ENCODE measurements around the gene UTRN. TPM values are rescaled to one million over a fixed set of nuclear protein-coding genes. Genes with fewer than 3 reads are reported as not detected.

UTRN gene
- polyA plus RNA-seq (2011; rRNA removed) (25.6 and 33.2 TPM in 2 replicates), polyA minus RNA-seq (2011; rRNA and poly(A)+ RNA removed) (45.7 and 65.6 TPM in 2 replicates)

DNA sequence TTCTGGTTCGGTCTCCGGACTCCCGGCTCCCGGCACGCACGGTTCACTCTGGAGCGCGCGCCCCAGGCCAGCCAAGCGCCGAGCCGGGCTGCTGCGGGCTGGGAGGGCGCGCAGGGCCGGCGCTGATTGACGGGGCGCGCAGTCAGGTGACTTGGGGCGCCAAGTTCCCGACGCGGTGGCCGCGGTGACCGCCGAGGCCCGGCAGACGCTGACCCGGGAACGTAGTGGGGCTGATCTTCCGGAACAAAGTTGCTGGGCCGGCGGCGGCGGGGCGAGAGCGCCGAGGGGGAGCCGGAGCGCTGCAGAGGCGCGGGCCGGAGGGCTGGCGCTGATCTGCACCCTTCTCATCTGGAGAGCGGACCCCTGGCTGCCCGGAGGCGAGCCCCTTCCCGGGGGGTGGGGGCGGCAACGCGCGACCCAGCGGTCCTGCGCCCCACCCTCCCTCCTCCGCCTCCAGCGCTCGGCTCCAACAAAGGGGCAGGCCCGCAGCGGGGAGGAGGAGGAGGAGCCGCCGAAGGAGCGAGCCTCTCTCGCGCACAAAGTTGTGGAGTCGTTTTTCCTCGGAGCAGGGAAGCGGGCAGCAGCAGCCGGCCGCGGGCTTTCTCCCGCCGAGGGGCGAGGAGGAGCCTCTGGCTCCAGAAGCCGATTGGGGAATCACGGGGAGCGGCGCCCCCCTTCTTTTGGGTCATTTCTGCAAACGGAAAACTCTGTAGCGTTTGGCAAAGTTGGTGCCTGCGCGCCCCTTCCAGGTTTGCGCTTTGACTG is at the start of gene UTRN:
TSS of gene UTRN (plus strand) at position 553 of the 765 bp plus-strand sequence. CDS start 6,494 bp downstream, outside the sequence.
- no peak for DNase-seq (ENCODE audit: low read depth)
- no peaks in the 10 kb centered on the region for H3K27me3 ChIP-seq (ENCODE audit: control insufficient read depth, insufficient read depth, low read length)
- CTCF ChIA-PET = interaction anchor here (1.0 to 2.2 kb wide), 5 partner anchors 16 to 142 kb away, joined by 3 to 8 read pairs (median 4); no protein-coding TSS in a partner anchor
- TF ChIP-seq CTCF (IDR thresholded peaks at IDR 0.05; ENCODE audit: insufficient read depth, low read depth, low read length) = no peak
- POLR2A ChIA-PET = interaction anchor here (0.6 kb wide), 1 partner anchor 919 kb away, joined by 3 read pairs; no protein-coding TSS in a partner anchor
- peak within 1 kb of the TSS; percentile 74 for H3K4me3 ChIP-seq (ENCODE audit: low read depth, low read length)
- H3K36me3 ChIP-seq (ENCODE audit: control insufficient read depth, insufficient read depth, low read length) = no peaks in the 10 kb centered on the region

DNA sequence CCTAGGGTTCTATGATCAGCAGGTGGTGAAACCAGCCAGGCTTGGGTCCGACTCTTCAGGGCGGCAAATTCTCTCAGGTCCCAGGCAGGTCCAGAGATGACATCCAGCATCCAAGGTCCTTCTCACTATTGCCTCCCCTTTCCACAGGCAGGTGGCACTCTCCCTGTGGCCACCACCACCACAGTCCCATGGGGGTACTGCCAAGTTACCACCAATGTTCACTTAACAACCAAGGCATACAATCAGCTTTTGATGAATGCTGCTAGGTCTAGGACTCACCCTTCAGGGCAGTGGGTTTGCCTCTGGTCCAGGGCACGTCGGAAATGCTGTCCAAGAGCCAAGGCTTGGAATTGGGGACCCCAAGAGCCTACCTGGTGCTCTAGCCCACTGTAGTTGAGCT is 40.4 kb upstream of the UTRN start:
- no peaks in the 10 kb centered on the region for H3K27me3 ChIP-seq (ENCODE audit: control insufficient read depth, insufficient read depth, low read length)
- H3K36me3 ChIP-seq (ENCODE audit: control insufficient read depth, insufficient read depth, low read length) = no peaks in the 10 kb centered on the region
- DNase-seq (ENCODE audit: low read depth) = no peak
- POLR2A ChIA-PET = no interaction called here
- CTCF ChIA-PET = interaction anchor here (1.5 kb wide), 1 partner anchor 26 kb away, joined by 3 read pairs; no protein-coding TSS in a partner anchor
- TF ChIP-seq CTCF (IDR thresholded peaks at IDR 0.05; ENCODE audit: insufficient read depth, low read depth, low read length) = no peak
- H3K4me3 ChIP-seq (ENCODE audit: low read depth, low read length) = no peak overlapping the region

- H3K27me3 ChIP-seq (ENCODE audit: control insufficient read depth, insufficient read depth, low read length) = no peaks in the 10 kb centered on the region
- H3K4me3 ChIP-seq (ENCODE audit: low read depth, low read length) = no peak overlapping the region
- POLR2A ChIA-PET = no interaction called here
- no peak for DNase-seq (ENCODE audit: low read depth)
- H3K36me3 ChIP-seq (ENCODE audit: control insufficient read depth, insufficient read depth, low read length) = no peaks in the 10 kb centered on the region
- no peak for TF ChIP-seq CTCF (IDR thresholded peaks at IDR 0.05; ENCODE audit: insufficient read depth, low read depth, low read length)
- CTCF ChIA-PET = no interaction called here
These were observed 38.1 kb upstream of the UTRN start for GRCh38 chr6:144246988-144247387.

GRCh38 chr6:144248003-144248402 is 37.1 kb upstream of the UTRN start:
- no peak overlapping the region for H3K4me3 ChIP-seq (ENCODE audit: low read depth, low read length)
- DNase-seq (ENCODE audit: low read depth) = no peak
- no peaks in the 10 kb centered on the region for H3K36me3 ChIP-seq (ENCODE audit: control insufficient read depth, insufficient read depth, low read length)
- no peaks in the 10 kb centered on the region for H3K27me3 ChIP-seq (ENCODE audit: control insufficient read depth, insufficient read depth, low read length)
- no peak for TF ChIP-seq CTCF (IDR thresholded peaks at IDR 0.05; ENCODE audit: insufficient read depth, low read depth, low read length)
- ChIA-PET POLR2A (no interaction called here), CTCF (interaction anchor here (0.6 to 0.7 kb wide), 2 partner anchors 13 to 853 kb away, joined by 3 read pairs; no protein-coding TSS in a partner anchor)

- no peaks in the 10 kb centered on the region for H3K36me3 ChIP-seq (ENCODE audit: control insufficient read depth, insufficient read depth, low read length)
- CTCF ChIA-PET = interaction anchor here (0.6 to 1.3 kb wide), 3 partner anchors 14 to 854 kb away, joined by 3 to 4 read pairs (median 3); no protein-coding TSS in a partner anchor
- no peak overlapping the region for H3K4me3 ChIP-seq (ENCODE audit: low read depth, low read length)
- no peaks in the 10 kb centered on the region for H3K27me3 ChIP-seq (ENCODE audit: control insufficient read depth, insufficient read depth, low read length)
- no peak for TF ChIP-seq CTCF (IDR thresholded peaks at IDR 0.05; ENCODE audit: insufficient read depth, low read depth, low read length)
- POLR2A ChIA-PET = no interaction called here
- DNase-seq (ENCODE audit: low read depth) = peak; percentile 85
These were observed 36.4 kb upstream of the UTRN start for GRCh38 chr6:144248476-144249301.
